Breast epithelium (tissue), 4 donors: ENCODE data around the gene CCT8L2. TPM values are rescaled to one million over a fixed set of nuclear protein-coding genes. Genes with fewer than 3 reads are reported as not detected.
"Not testable (repeated sequence)": the region's sequence is repeated elsewhere in the genome, so short reads cannot be mapped to it uniquely, and the experiment has no call there.

Experiments used
- DNase-seq, 2 donors: peaks; one replicate each; pipeline ENCODE4 v3.0.0-alpha.2; 2019; ENCODE audit warnings: low spot score in 2 of 2
- H3K27ac ChIP-seq, 2 donors: fragments of 200-600 bp; sonication (generic) in 1 of 2; one replicate each; pipeline ENCODE4 v1.5.1; 2016 to 2019; ENCODE audit warnings: mild to moderate bottlenecking in 1 of 2
- H3K27me3 ChIP-seq, 2 donors: fragments of 200-600 bp; sonication (generic) in 1 of 2; one replicate each; pipeline versions ENCODE4 v1.5.1 to v1.6.0; 2017 to 2019; ENCODE audit warnings: control low read depth in 1 of 2, mild to moderate bottlenecking in 1 of 2
- H3K36me3 ChIP-seq: fragments of 200-600 bp; one replicate; pipeline ENCODE4 v1.5.1; 2019
- H3K4me1 ChIP-seq, 2 donors: fragments of 200-600 bp; sonication (generic); one replicate each; pipeline ENCODE4 v1.5.1; 2016 to 2019; ENCODE audit warnings: control low read depth in 1 of 2
- H3K4me3 ChIP-seq, 3 donors: fragments of 200-600 bp; sonication (generic); 1 replicate in 2 of 3; 2 replicates in 1 of 3; pipeline ENCODE4 v1.5.1; 2016 to 2019; ENCODE audit warnings: mild to moderate bottlenecking in 3 of 3, moderate library complexity in 2 of 3
- H3K9me3 ChIP-seq, 2 donors: fragments of 200-600 bp; sonication (generic) in 1 of 2; one replicate each; pipeline ENCODE4 v1.5.1; 2016 to 2019; ENCODE audit warnings: control low read depth in 1 of 2
- POLR2A ChIP-seq: fragments of 450-650 bp; IDR thresholded peaks from one replicate; pipeline ENCODE4 v1.6.1; 2016; ENCODE audit warnings: antibody characterized with exemption, mild to moderate bottlenecking, moderate library complexity
- POLR2AphosphoS5 ChIP-seq, 3 donors: sonication (generic); formaldehyde crosslinking; IDR thresholded peaks; one replicate each; pipeline ENCODE4 v1.6.1; 2017; ENCODE audit warnings: antibody characterized with exemption in 3 of 3
- intact Hi-C: fragments of 100-400 bp; cut with DNase I; formaldehyde crosslinking; loops from one replicate; pipeline ENCODE4 v1.15.1; 2023; ENCODE audit warnings: low total_unique reads
- total RNA-seq, 3 donors: library from RNA; depleted of rRNA; stranded (reverse); fragments of >200 nt; gene quantifications; one replicate each; pipeline ENCODE4 v1.1.0, GENCODE V29; 2016
- TF ChIP-seq, protein P1 (sequence below), 3 donors: fragments of 450-650 bp; IDR thresholded peaks; one replicate each; pipeline ENCODE4 v1.5.1; 2016 to 2017; ENCODE audit warnings: antibody characterized with exemption in 3 of 3, mild to moderate bottlenecking in 3 of 3, moderate library complexity in 3 of 3

CCT8L2 gene
- total RNA-seq, 3 donors from 2014 or later, result not detected

- H3K4me3 ChIP-seq, DNase-seq, H3K27me3 ChIP-seq, H3K4me1 ChIP-seq, H3K36me3 ChIP-seq, intact Hi-C loops, H3K27ac ChIP-seq: not testable (repeated sequence)
- H3K9me3 ChIP-seq, result peaks cover 0 to 43% of the 10 kb centered on the region in 2 donors
These were observed 27.6 kb downstream of the CCT8L2 start for GRCh38 chr22:16564837-16565584.

DNA sequence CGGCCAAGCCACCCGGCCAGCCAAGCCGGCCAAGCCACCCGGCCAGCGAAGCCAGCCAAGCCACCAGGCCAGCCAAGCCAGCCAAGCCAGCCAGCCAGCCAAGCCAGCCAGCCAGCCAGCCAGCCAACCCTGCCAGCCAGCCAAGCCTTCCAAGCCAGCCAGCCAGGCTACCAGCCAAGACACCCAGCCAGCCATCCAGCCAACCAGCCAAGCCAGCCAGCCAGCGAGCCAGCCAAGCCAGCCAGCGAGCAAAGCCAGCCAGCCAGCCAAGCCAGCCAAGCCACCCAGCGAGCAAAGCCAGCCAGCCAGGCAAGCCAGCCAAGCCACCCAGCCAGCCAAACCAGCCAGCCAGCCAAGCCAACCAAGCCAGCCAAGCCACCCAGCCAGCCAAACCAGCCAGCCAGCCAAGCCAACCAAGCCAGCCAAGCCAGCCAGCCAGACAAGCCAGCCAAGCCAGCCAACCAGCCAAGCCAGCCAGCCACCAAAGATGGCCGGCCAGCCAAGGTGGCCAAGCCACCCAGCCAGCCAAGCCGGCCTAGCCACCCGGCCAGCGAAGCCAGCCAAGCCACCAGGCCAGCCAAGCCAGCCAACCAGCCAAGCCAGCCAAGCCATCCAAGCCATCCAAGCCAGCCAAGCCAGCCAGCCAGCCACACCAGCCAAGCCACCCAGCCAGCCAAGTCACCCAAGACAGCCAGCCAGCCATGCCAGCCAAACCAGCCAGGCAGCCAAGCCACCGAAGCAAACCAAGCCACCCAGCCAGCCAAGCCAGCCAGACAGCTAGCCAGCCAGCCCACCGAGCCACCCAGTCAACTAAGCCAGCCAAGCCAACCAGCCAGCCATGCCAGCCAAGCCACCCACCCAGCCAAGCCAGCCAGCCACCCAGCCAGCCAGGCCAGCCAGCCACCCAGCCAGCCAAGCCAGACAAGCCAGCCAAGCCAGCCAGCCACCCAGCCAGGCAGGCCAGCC lies 28.8 kb downstream of the CCT8L2 start:
- DNase-seq, result no peak
- no peaks in the 10 kb centered on the region for H3K4me1 ChIP-seq
- H3K27me3 ChIP-seq, result no peaks in the 10 kb centered on the region
- no peaks in the 10 kb centered on the region for H3K36me3 ChIP-seq
- no peak overlapping the region for H3K27ac ChIP-seq
- H3K9me3 ChIP-seq, result peaks cover 0 to 43% of the 10 kb centered on the region in 2 donors
- intact Hi-C loops, result no loop called here
- no peak overlapping the region for H3K4me3 ChIP-seq
- TF ChIP-seq POLR2AphosphoS5 (IDR thresholded peaks at IDR 0.05) (no peak), POLR2A (no peak)
- TF ChIP-seq, protein P1, sequence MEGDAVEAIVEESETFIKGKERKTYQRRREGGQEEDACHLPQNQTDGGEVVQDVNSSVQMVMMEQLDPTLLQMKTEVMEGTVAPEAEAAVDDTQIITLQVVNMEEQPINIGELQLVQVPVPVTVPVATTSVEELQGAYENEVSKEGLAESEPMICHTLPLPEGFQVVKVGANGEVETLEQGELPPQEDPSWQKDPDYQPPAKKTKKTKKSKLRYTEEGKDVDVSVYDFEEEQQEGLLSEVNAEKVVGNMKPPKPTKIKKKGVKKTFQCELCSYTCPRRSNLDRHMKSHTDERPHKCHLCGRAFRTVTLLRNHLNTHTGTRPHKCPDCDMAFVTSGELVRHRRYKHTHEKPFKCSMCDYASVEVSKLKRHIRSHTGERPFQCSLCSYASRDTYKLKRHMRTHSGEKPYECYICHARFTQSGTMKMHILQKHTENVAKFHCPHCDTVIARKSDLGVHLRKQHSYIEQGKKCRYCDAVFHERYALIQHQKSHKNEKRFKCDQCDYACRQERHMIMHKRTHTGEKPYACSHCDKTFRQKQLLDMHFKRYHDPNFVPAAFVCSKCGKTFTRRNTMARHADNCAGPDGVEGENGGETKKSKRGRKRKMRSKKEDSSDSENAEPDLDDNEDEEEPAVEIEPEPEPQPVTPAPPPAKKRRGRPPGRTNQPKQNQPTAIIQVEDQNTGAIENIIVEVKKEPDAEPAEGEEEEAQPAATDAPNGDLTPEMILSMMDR (IDR thresholded peaks at IDR 0.05), result no peak

GRCh38 chr22:16562711-16563554 lies 29.7 kb downstream of the CCT8L2 start:
- H3K27me3 ChIP-seq, result no peaks in the 10 kb centered on the region
- TF ChIP-seq POLR2A, result no peak
- TF ChIP-seq, protein P1 (IDR thresholded peaks at IDR 0.05), result no peak
- no peak for TF ChIP-seq POLR2AphosphoS5 (IDR thresholded peaks at IDR 0.05)
- no peak overlapping the region for H3K4me3 ChIP-seq
- H3K4me1 ChIP-seq, result no peaks in the 10 kb centered on the region
- intact Hi-C loops, result no loop called here
- peaks cover 0 to 47% of the 10 kb centered on the region in 2 donors for H3K9me3 ChIP-seq
- H3K36me3 ChIP-seq, result no peaks in the 10 kb centered on the region
- H3K27ac ChIP-seq, result no peak overlapping the region
- DNase-seq, result no peak

DNA sequence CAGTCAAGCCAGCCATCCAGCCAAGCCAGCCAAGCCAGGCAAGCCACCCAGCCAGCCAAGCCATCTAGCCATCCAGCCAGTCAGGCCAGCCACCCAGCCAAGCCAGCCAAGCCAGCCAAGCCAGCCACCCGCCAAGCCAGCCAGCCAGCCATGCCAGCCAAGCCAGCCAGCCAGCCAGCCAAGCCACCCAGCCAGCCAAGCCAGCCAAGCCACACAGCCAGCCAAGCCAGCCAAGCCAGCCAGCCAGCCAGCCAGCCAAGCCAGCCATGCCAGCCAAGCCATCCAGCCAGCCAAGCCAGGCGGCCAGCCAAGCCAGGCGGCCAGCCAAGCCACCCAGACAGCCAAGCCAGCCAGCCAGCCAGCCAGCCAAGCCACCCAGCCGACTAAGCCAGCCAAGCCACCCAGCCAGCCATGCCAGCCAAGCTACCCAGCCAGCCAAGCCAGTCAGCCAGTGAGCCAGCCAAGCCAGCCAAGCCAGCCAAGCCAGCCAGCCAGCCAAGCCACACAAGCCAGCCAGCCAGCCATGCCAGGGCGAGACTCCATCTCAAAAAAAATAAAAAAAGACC lies 31.4 kb downstream of the CCT8L2 start:
- H3K36me3 ChIP-seq, H3K27me3 ChIP-seq, H3K4me3 ChIP-seq, H3K4me1 ChIP-seq, DNase-seq, H3K27ac ChIP-seq, intact Hi-C loops: not testable (repeated sequence)
- H3K9me3 ChIP-seq, result peaks cover 0 to 37% of the 10 kb centered on the region in 2 donors

- H3K27me3 ChIP-seq, DNase-seq, intact Hi-C loops, H3K36me3 ChIP-seq, H3K4me1 ChIP-seq, H3K4me3 ChIP-seq, H3K27ac ChIP-seq: not testable (repeated sequence)
- peaks cover 0 to 32% of the 10 kb centered on the region in 2 donors for H3K9me3 ChIP-seq
These were observed 32.0 kb downstream of the CCT8L2 start for GRCh38 chr22:16560651-16561050.

DNA sequence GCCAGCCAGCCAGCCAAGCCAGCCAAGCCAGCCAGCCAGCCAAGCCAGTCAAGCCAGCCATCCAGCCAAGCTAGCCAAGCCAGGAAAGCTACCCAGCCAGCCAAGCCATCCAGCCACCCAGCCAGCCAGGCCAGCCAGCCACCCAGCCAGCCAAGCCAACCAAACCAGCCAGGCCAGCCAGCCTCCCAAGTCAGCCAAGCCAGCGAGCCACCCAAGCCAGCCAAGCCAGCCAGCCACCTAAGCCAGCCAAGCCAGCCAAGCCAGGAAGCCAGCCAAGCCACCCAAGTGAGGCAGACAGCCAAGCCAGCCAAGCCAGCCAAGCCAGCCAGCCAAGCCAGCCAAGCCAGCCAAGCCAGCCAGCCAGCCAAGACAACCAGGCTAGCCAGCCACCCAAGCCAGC lies 32.6 kb downstream of the CCT8L2 start:
- H3K27ac ChIP-seq, H3K4me1 ChIP-seq, H3K4me3 ChIP-seq, intact Hi-C loops, H3K36me3 ChIP-seq, H3K27me3 ChIP-seq, DNase-seq: not testable (repeated sequence)
- H3K9me3 ChIP-seq, result peaks cover under 1 to 32% of the 10 kb centered on the region in 2 donors
